HG03432 (cell line): Measurements from ENCODE around the gene HLCS.

ENCODE experiments used
- ATAC-seq: cut with Tn5 transposase; IDR thresholded peaks from one replicate; pipeline ENCODE4 v1.9.1; 2021; ENCODE audit warnings: mild to moderate bottlenecking, moderate library complexity; ENCODE audit not compliant: unreplicated experiment

HLCS gene

GRCh38 chr21:36729310-36729970, 237.0 kb downstream of the HLCS start:
- ATAC-seq: no peak

- no peak for ATAC-seq
These were observed 237.9 kb downstream of the HLCS start for GRCh38 chr21:36728371-36729111.

GRCh38 chr21:36727866-36728265, 238.6 kb downstream of the HLCS start:
- no peak for ATAC-seq

GRCh38 chr21:36725793-36726386, 240.6 kb downstream of the HLCS start:
- ATAC-seq: no peak

GRCh38 chr21:36724660-36725059, 241.8 kb downstream of the HLCS start:
- no peak for ATAC-seq

GRCh38 chr21:36723371-36723881, 243.0 kb downstream of the HLCS start:
- no peak for ATAC-seq

- ATAC-seq: no peak
These were observed 243.8 kb downstream of the HLCS start for GRCh38 chr21:36722370-36723368.

- no peak for ATAC-seq
These were observed 244.7 kb downstream of the HLCS start for GRCh38 chr21:36721817-36722216.

GRCh38 chr21:36719614-36720013, 246.9 kb downstream of the HLCS start:
- no peak for ATAC-seq

GRCh38 chr21:36718951-36719501, 247.4 kb downstream of the HLCS start:
- no peak for ATAC-seq

GRCh38 chr21:36717976-36718375, 248.5 kb downstream of the HLCS start:
- no peak for ATAC-seq

GRCh38 chr21:36716836-36717235, 249.6 kb downstream of the HLCS start:
- no peak for ATAC-seq

GRCh38 chr21:36716387-36716786, 250.1 kb downstream of the HLCS start:
- ATAC-seq: no peak

GRCh38 chr21:36713746-36714145, 252.7 kb downstream of the HLCS start:
- no peak for ATAC-seq

- no peak for ATAC-seq
These were observed 255.8 kb downstream of the HLCS start for GRCh38 chr21:36710729-36711048.

- no peak for ATAC-seq
These were observed 256.4 kb downstream of the HLCS start for GRCh38 chr21:36709868-36710728.

- no peak for ATAC-seq
These were observed 257.2 kb downstream of the HLCS start for GRCh38 chr21:36709030-36709867.

GRCh38 chr21:36708286-36709029, 258.0 kb downstream of the HLCS start:
- ATAC-seq: no peak
